NCI-H2227 (cell line): ENCODE data around the gene ZBED6.

ENCODE experiments used
- DNase-seq: peaks from one replicate; lab custom pipeline; 2025; ENCODE audit not compliant: unreplicated experiment; lab: John Stamatoyannopoulos, UW

Gene ZBED6

DNA sequence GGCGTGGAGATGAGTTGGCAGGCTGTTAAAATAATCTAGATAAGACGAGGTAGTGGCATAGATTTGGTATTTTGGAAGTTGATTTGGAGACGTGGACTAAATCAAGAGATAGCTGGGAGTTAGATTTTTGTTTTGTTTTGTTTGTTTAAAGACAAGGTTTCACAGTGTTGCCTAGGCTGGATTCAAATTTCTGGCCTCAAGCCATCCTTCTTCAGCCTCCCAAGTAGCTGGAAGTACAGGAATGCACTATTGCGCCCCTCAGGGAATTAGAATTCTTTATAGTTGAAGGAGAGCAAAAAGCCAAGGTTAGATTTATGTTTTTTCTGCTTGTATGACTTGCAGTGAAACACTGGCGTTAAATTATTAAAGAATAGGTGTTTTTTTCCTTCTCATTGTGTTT is 43.7 kb downstream of the ZBED6 start:
- no peak for DNase-seq

GRCh38 chr1:203840208-203840808 is 44.9 kb downstream of the ZBED6 start:
- no peak for DNase-seq

GRCh38 chr1:203842559-203842876 is 47.1 kb downstream of the ZBED6 start:
- no peak for DNase-seq

DNA sequence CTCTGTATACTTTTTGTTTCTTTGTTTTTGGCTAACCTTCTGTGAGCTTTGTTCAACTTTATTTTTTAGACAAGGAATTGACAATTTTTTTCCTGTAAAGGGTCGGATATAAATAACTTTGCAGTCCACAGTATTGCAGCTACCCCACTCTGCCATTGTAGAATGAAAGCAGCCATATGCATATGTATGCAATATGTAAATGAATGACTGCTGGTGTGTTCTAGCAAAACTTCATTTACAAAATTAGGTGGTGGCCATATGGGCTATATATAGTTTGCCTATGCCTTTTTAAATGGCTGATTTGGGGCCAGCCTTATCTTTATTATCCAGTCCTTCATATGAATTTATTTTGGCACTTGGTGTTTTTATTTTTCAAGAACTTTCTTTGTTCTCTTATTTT is 48.0 kb downstream of the ZBED6 start:
- DNase-seq = no peak
